Common myeloid progenitor, CD34-positive (primary cell): ENCODE results near the gene EXT2.
A peak's percentile ranks its signal among the peaks of the same experiment; 100 is the strongest.

Experiments
- CTCF ChIA-PET: fragments of 350-600 bp; sonication (Branson Sonifier 250); formaldehyde crosslinking; loops from one replicate; lab custom pipeline; 2021; ENCODE audit warnings: antibody characterized with exemption; lab: Charles Lee
- POLR2A ChIA-PET: fragments of 350-600 bp; sonication (Branson Sonifier 250); formaldehyde crosslinking; loops from one replicate; lab custom pipeline; 2021; ENCODE audit warnings: antibody characterized with exemption; lab: Charles Lee
- DNase-seq, 3 donors: peaks; one replicate each; pipeline versions ENCODE4 v3.0.0 to v3.0.0-alpha.2; 2013
- H3K27ac ChIP-seq, 2 experiments: 1 replicate in 1 of 2; 2 replicates in 1 of 2; pipeline ENCODE4 v1.7.0; 2013; ENCODE audit warnings: inconsistent platforms in 2 of 2, low read length in 2 of 2, mild to moderate bottlenecking in 2 of 2, low read depth in 1 of 2, moderate library complexity in 1 of 2; ENCODE audit not compliant: severe bottlenecking in 2 of 2, insufficient read depth in 1 of 2, poor library complexity in 1 of 2
- H3K27me3 ChIP-seq, 5 experiments: replicated peaks in 2 of 5; 1 replicate in 3 of 5; 2 replicates in 2 of 5; pipeline versions ENCODE4 v1.6.1 to v1.7.0; 2013; ENCODE audit warnings: low read length in 4 of 5, mild to moderate bottlenecking in 2 of 5, moderate library complexity in 2 of 5, inconsistent platforms in 1 of 5; ENCODE audit not compliant: insufficient read depth in 5 of 5, control insufficient read depth in 4 of 5
- H3K36me3 ChIP-seq, 4 experiments: 1 replicate in 2 of 4; 2 replicates in 2 of 4; pipeline versions ENCODE4 v1.6.1 to v1.7.0; 2013; ENCODE audit warnings: low read length in 3 of 4, control low read depth in 1 of 4, mild to moderate bottlenecking in 1 of 4; ENCODE audit not compliant: control insufficient read depth in 4 of 4, insufficient read depth in 4 of 4
- H3K4me1 ChIP-seq, 4 experiments: 1 replicate in 3 of 4; 2 replicates in 1 of 4; pipeline versions ENCODE4 v1.6.1 to v1.7.1; 2013; ENCODE audit warnings: low read length in 3 of 4, mild to moderate bottlenecking in 3 of 4, control low read depth in 1 of 4, inconsistent platforms in 1 of 4, moderate library complexity in 1 of 4; ENCODE audit not compliant: control insufficient read depth in 4 of 4, insufficient read depth in 4 of 4; ENCODE audit errors: control extremely low read depth in 1 of 4
- H3K4me3 ChIP-seq, 7 experiments: 1 replicate in 4 of 7; 2 replicates in 3 of 7; pipeline versions ENCODE4 v1.5.1 to v1.7.0; 2013; ENCODE audit warnings: mild to moderate bottlenecking in 7 of 7, low read length in 6 of 7, moderate library complexity in 6 of 7, inconsistent platforms in 2 of 7, low read depth in 2 of 7, control low read depth in 1 of 7; ENCODE audit not compliant: insufficient read depth in 4 of 7, control insufficient read depth in 1 of 7; ENCODE audit errors: extremely low read depth in 1 of 7
- H3K9me3 ChIP-seq, 5 experiments: 1 replicate in 4 of 5; 2 replicates in 1 of 5; pipeline versions ENCODE4 v1.6.1 to v1.7.1; 2013; ENCODE audit warnings: low read length in 4 of 5, mild to moderate bottlenecking in 2 of 5, inconsistent platforms in 1 of 5, low read depth in 1 of 5, moderate library complexity in 1 of 5; ENCODE audit not compliant: control insufficient read depth in 4 of 5, insufficient read depth in 2 of 5; ENCODE audit errors: control extremely low read depth in 1 of 5
- WGBS: methylation state at CpG from one replicate; pipeline ENCODE4 v1.1.5; 2013; ENCODE audit not compliant: insufficient coverage; 5-methylcytosine and 5-hydroxymethylcytosine counted together

The EXT2 gene

DNA sequence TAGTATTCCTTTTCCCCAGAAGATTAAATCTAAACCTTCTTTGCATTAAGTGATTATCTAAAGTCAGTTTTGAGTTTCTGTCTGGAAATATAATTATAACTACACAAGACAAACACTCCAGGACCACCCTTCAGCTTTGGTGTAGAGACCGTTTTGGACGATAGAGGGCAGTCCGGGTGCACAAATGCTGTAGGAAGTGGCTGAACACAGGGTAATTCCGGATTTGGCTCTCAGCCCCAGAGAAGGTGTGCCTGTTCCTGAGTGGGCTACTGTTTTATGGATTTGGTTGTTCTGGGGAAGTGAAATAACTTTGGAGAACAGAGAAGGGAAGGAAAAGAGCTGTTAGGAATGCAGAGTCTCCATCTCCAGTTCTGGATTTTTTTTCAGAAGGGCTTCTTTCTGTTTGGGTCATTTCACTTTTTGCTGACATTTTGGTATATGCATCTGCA lies 14.8 kb downstream of the EXT2 start:
- no peak overlapping the region for H3K27ac ChIP-seq
- 0% methylated on average over 2 of the region's 4 CpGs for WGBS

DNA sequence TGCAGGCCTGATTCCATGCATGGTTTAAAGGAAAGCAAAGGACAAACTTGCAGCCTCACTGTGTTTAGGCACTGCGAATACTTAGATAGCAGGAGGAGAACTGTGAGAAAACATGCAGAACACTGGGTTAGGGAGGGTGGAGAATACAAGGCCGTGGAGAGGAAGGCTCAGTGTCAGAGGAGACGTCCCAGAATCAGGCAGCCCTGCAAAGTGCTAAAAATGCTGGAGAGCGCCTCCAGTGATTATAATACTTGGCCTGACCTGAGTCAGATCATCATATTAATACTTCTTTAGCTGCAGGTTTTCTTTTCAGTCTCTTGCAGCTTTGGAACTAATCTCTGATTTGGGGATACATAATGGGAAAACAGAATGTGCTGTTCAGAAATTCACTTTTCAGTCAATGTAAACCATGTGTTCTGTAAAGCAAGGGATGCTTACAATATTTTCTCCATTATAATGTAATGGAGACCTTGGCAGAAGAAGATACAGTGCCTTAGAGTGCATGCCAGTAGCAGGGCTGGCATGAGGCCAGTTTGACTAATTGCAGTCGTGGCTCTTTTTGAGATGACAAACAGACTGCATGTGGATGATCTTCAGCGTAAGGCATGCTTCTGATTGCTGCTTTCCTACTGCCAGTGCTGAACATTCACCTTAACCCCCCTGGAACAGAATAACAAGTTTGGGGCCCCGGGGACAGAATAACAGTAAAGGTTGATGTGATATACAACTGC lies 16.8 kb downstream of the EXT2 start:
- POLR2A ChIA-PET = no interaction called here
- Histone ChIP-seq H3K9me3 (no peaks in the 10 kb centered on the region), H3K36me3 (peaks cover 17 to 65% (median 37%) of the 10 kb centered on the region in 4 experiments), H3K27me3 (no peaks in the 10 kb centered on the region), H3K4me3 (no peak overlapping the region), H3K27ac (no peak overlapping the region), H3K4me1 (peaks cover 0 to 4% (median 2%) of the 10 kb centered on the region in 4 experiments)
- no peak for DNase-seq
- CTCF ChIA-PET = interaction anchor here (0.9 to 1.7 kb wide), 4 partner anchors 8 to 21 kb away, joined by 3 to 6 read pairs (median 4); partner anchors contain the start of gene EXT2
- WGBS = 85% methylated on average over 4 of the region's 7 CpGs

More for the DNA sequence above, 14.8 kb downstream of the EXT2 start:
- no peak overlapping the region for H3K4me3 ChIP-seq
- ChIA-PET POLR2A (interaction anchor here (0.5 kb wide), 1 partner anchor 876 kb away, joined by 3 read pairs; no protein-coding TSS in a partner anchor), CTCF (interaction anchor here (1.0 to 8.6 kb wide), 6 partner anchors 13 to 250 kb away, joined by 3 to 84 read pairs (median 4); partner anchors contain the start of gene EXT2)
- no peaks in the 10 kb centered on the region for H3K9me3 ChIP-seq
- H3K4me1 ChIP-seq = peaks cover 0 to 4% (median 2%) of the 10 kb centered on the region in 4 experiments
- DNase-seq = peak; percentile 60 to 78 (median 72)
- H3K36me3 ChIP-seq = peaks cover 12 to 55% (median 37%) of the 10 kb centered on the region in 4 experiments
- H3K27me3 ChIP-seq = no peaks in the 10 kb centered on the region

DNA sequence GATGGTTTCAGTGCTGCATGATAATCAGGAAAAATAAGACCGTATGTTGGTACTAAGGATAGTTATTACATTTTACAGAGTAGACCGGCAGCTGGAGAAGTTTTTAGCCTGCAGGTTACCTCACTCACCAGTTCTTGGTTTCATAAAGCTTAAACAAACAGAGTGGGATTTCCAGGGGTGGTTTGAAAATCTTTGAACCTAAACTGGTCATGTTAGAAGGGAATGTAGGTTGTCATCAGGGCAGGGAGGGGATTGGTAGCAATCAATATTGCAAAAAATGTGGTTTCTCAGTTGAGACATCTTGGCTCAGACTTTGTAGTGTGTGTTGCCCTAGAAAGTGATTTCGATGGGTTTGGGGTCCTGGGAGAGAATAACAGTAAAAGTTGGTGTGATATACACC lies 17.5 kb downstream of the EXT2 start:
- POLR2A ChIA-PET = no interaction called here
- Histone ChIP-seq H3K27me3 (no peaks in the 10 kb centered on the region), H3K27ac (no peak overlapping the region), H3K9me3 (no peaks in the 10 kb centered on the region), H3K4me1 (peaks cover 0 to 4% (median 2%) of the 10 kb centered on the region in 4 experiments), H3K4me3 (no peak overlapping the region), H3K36me3 (peaks cover 14 to 63% (median 31%) of the 10 kb centered on the region in 4 experiments)
- CTCF ChIA-PET = interaction anchor here (1.2 to 1.6 kb wide), 2 partner anchors 21 kb away, joined by 3 to 5 read pairs; no protein-coding TSS in a partner anchor
- no peak for DNase-seq
- WGBS = 100% methylated on average over 3 of the region's 3 CpGs

DNA sequence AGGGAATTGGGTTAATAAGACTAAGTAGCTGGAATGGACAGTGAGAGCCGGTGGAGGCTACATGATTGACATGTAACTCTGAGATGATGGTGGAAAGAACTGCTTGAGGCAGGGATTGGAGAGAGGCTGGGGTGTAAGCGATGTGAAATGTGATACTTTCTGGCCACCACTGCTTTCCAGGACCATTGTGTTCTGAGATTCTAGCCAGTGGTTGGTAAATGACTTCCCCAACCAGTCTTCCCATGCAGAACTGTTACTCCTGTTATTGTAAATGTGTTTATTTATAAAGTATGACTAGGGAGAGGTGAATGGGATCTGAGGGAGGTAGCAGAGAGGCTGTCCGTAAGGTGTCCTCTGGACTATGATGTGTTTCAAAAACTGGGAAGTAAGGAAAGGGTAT lies 18.1 kb downstream of the EXT2 start:
- peaks cover 0 to 4% (median 2%) of the 10 kb centered on the region in 4 experiments for H3K4me1 ChIP-seq
- ChIA-PET CTCF (interaction anchor here (1.2 to 2.4 kb wide), 2 partner anchors 20 to 22 kb away, joined by 3 to 7 read pairs; no protein-coding TSS in a partner anchor), POLR2A (interaction anchor here (0.6 kb wide), 1 partner anchor 390 kb away, joined by 3 read pairs; no protein-coding TSS in a partner anchor)
- H3K27me3 ChIP-seq = no peaks in the 10 kb centered on the region
- WGBS = 97% methylated on average over 3 of the region's 3 CpGs
- peaks cover 14 to 58% (median 27%) of the 10 kb centered on the region in 4 experiments for H3K36me3 ChIP-seq
- DNase-seq = no peak
- no peaks in the 10 kb centered on the region for H3K9me3 ChIP-seq
- H3K27ac ChIP-seq = no peak overlapping the region
- no peak overlapping the region for H3K4me3 ChIP-seq

DNA sequence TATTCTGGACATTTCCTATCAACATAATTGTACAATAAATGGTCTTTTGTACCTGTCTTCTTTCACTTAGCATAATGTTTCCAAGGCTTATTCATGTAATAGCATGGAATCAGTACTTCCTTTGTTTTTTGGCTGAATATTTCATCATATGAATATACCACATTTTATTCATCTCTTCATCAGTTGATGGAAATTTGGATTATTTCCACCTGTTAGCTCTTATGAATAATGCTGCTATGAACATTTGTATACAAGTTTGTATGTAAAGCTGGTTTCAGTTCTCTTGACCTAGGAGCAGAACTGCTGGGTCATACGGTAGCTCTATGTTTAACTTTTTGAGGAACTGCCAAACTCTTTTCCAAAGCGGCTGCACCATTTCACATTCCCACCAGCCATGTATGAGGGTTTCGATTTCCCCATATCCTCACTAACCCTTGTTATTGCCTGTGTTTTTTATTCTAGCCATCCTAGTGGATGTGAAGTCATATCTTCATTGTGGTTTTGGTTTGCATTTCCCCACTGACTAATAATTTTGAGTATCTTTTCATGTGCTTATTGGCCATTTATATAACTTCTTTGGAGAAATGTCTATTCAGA lies 20.9 kb downstream of the EXT2 start:
- Histone ChIP-seq H3K9me3 (no peaks in the 10 kb centered on the region), H3K36me3 (peaks cover 14 to 56% (median 26%) of the 10 kb centered on the region in 4 experiments), H3K4me3 (no peak overlapping the region), H3K27me3 (no peaks in the 10 kb centered on the region), H3K27ac (no peak overlapping the region), H3K4me1 (no peaks in the 10 kb centered on the region)
- ChIA-PET CTCF (interaction anchor here (1.1 to 2.4 kb wide), 2 partner anchors 11 to 22 kb away, joined by 3 to 7 read pairs; no protein-coding TSS in a partner anchor), POLR2A (interaction anchor here (0.6 kb wide), 1 partner anchor 52 kb away, joined by 3 read pairs; no protein-coding TSS in a partner anchor)
- 95% methylated on average over 2 of the region's 3 CpGs for WGBS
- DNase-seq = no peak

DNA sequence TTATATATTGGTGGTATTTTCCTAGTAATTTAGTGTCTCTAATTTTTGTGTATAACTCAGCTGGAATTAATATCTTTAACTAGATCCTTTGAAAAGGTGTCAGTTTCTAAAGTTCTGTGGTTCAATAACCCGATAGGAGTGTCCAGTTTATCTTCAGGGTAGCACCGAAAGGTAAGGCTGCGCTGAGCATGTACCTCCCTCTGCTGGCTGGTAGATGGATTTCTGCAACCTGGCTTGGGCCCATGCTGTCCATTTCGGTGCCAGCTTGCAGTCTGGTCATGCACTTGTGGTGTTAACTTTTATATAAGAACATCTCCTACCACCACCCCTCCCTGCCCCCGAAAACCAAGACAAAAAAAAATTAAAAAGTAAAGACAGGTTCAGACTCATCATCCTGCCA lies 24.7 kb downstream of the EXT2 start:
- Histone ChIP-seq H3K4me1 (no peaks in the 10 kb centered on the region), H3K36me3 (peaks cover 12 to 43% (median 18%) of the 10 kb centered on the region in 4 experiments), H3K9me3 (no peaks in the 10 kb centered on the region), H3K4me3 (no peak overlapping the region), H3K27me3 (no peaks in the 10 kb centered on the region), H3K27ac (no peak overlapping the region)
- ChIA-PET POLR2A (no interaction called here), CTCF (interaction anchor here (0.9 to 2.3 kb wide), 10 partner anchors 8 to 47 kb away, joined by 3 to 14 read pairs (median 4); no protein-coding TSS in a partner anchor)
- 92% methylated on average over 3 of the region's 5 CpGs for WGBS
- DNase-seq = peak in 2 of 3 donors; percentile 12 to 24
